GM23248 (cell line): ENCODE measurements around the gene CCM2L. TPM values are rescaled to one million over a fixed set of nuclear protein-coding genes. Genes with fewer than 3 reads are reported as not detected.
A peak's percentile ranks its signal among the peaks of the same experiment; 100 is the strongest.

Source experiments
- DNase-seq: peaks from one replicate; pipeline ENCODE4 v3.0.0-alpha.2; 2015
- H2AFZ ChIP-seq: fragments of 200-600 bp; sonication (generic); 2 replicates; pipeline ENCODE4 v1.6.1; 2016; ENCODE audit warnings: antibody characterized with exemption
- H3F3A ChIP-seq: fragments of 200-600 bp; sonication (generic); 2 replicates; pipeline ENCODE4 v1.6.1; 2016; ENCODE audit warnings: mild to moderate bottlenecking, antibody characterized with exemption, mixed run types; ENCODE audit not compliant: insufficient read depth
- H3K27ac ChIP-seq: fragments of 200-600 bp; sonication (generic); 2 replicates; pipeline ENCODE4 v1.5.1; 2016; ENCODE audit warnings: mild to moderate bottlenecking
- H3K27me3 ChIP-seq: fragments of 200-600 bp; sonication (generic); replicated peaks from 2 replicates; pipeline ENCODE4 v1.6.1; 2016; ENCODE audit warnings: mild to moderate bottlenecking; ENCODE audit not compliant: insufficient read depth
- H3K36me3 ChIP-seq: fragments of 200-600 bp; sonication (generic); 2 replicates; pipeline ENCODE4 v1.6.1; 2016; ENCODE audit warnings: low read depth, mild to moderate bottlenecking
- H3K4me1 ChIP-seq: fragments of 200-600 bp; sonication (generic); 2 replicates; pipeline ENCODE4 v1.6.1; 2016; ENCODE audit warnings: mild to moderate bottlenecking; ENCODE audit not compliant: insufficient read depth
- H3K4me2 ChIP-seq: fragments of 200-600 bp; sonication (generic); one replicate; pipeline ENCODE4 v1.6.1; 2016; ENCODE audit warnings: mild to moderate bottlenecking; ENCODE audit not compliant: unreplicated experiment
- H3K4me3 ChIP-seq: fragments of 200-600 bp; sonication (generic); 2 replicates; pipeline ENCODE4 v1.5.1; 2016; ENCODE audit warnings: mild to moderate bottlenecking
- H3K79me2 ChIP-seq: fragments of 200-600 bp; sonication (generic); 2 replicates; pipeline ENCODE4 v1.6.1; 2016; ENCODE audit warnings: mild to moderate bottlenecking; ENCODE audit not compliant: insufficient read depth
- H3K9ac ChIP-seq: fragments of 200-600 bp; sonication (generic); 2 replicates; pipeline ENCODE4 v1.6.1; 2016; ENCODE audit warnings: mild to moderate bottlenecking
- H3K9me2 ChIP-seq: fragments of 200-600 bp; sonication (generic); 2 replicates; pipeline ENCODE4 v1.6.1; 2016; ENCODE audit warnings: mixed run types, mild to moderate bottlenecking, moderate library complexity; ENCODE audit not compliant: insufficient read depth
- H3K9me3 ChIP-seq: fragments of 200-600 bp; sonication (generic); one replicate; pipeline ENCODE4 v1.6.1; 2017; ENCODE audit warnings: low read depth
- H4K20me1 ChIP-seq: fragments of 200-600 bp; sonication (generic); 2 replicates; pipeline ENCODE4 v1.6.0; 2016; ENCODE audit not compliant: insufficient read depth
- EZH2 ChIP-seq: fragments of 200-600 bp; sonication (generic); IDR thresholded peaks from 2 replicates; pipeline ENCODE4 v1.6.1; 2018; ENCODE audit warnings: antibody characterized with exemption, mild to moderate bottlenecking; ENCODE audit not compliant: insufficient read depth, poor library complexity, severe bottlenecking
- EZH2phosphoT487 ChIP-seq: fragments of 200-600 bp; sonication (generic); IDR thresholded peaks from 2 replicates; pipeline ENCODE4 v1.6.1; 2018; ENCODE audit warnings: antibody characterized with exemption, moderate library complexity, mild to moderate bottlenecking, low read depth; ENCODE audit not compliant: insufficient read depth
- WGBS, 2 experiments: methylation state at CpG; one replicate each; pipeline ENCODE4 v1.1.6; 2015 to 2017; ENCODE audit warnings: low lambda C conversion rate in 2 of 2, low coverage in 1 of 2; ENCODE audit errors: missing lambda C conversion rate in 2 of 2; 5-methylcytosine and 5-hydroxymethylcytosine counted together
- in situ Hi-C: fragments of 300-500 bp; cut with MboI; formaldehyde crosslinking; loops from 2 replicates; pipeline ENCODE4 v1.15.0; 2020
- polyA plus RNA-seq: library from polyadenylated mRNA; unstranded; fragments of >200 nt; fragmentation: Nextera tagmentation; extraction: Ambion mirVana; gene quantifications from 2 replicates; pipeline ENCODE4 v1.2.1, GENCODE V29; 2016
- total RNA-seq: library from RNA; depleted of rRNA; stranded (reverse); fragments of >200 nt; shearing (Covaris generic); gene quantifications from 2 replicates; pipeline ENCODE4 v1.2.3, GENCODE V29; 2014

CCM2L gene
- total and polyA plus RNA-seq, 2 experiments from 2014 or later, result not detected

DNA sequence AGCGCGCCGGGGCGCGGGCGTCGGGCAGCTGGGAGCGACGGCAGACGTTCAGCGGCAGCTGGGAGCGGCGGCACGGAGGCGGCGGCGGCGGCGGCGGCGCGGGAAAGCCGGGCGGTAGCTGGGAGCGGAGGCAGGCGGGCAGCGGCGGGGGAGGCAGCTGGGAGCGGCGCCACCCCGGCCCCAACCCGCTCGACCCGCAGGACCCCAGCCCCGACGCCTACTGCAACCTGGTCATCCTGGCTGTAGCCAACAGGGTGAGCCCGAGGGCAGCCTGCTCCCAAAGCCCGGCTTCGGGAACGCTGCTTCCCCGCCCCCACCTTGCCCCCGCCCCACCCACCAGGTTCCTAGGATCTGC, 8.9 kb downstream of the CCM2L start:
- no peaks in the 10 kb centered on the region for H3K9me3 ChIP-seq
- no peaks in the 10 kb centered on the region for H3K36me3 ChIP-seq
- no peak overlapping the region for H3K9ac ChIP-seq
- H3K4me2 ChIP-seq, result no peak overlapping the region
- no peaks in the 10 kb centered on the region for H3K79me2 ChIP-seq
- no peak overlapping the region for H3K4me3 ChIP-seq
- H3K9me2 ChIP-seq, result no peaks in the 10 kb centered on the region
- in situ Hi-C loops, result no loop called here
- H3K27ac ChIP-seq, result no peak overlapping the region
- no peaks in the 10 kb centered on the region for H3K4me1 ChIP-seq
- H3K27me3 ChIP-seq, result peaks cover 77% of the 10 kb centered on the region
- WGBS, 2 experiments, result 2 to 3% methylated on average over 6 to 40 of the region's 42 CpGs
- H4K20me1 ChIP-seq, result no peaks in the 10 kb centered on the region
- no peak for TF ChIP-seq EZH2phosphoT487
- no peak for TF ChIP-seq EZH2
- no peaks in the 10 kb centered on the region for H3F3A ChIP-seq
- peak; percentile 26 for DNase-seq
- no peak overlapping the region for H2AFZ ChIP-seq

DNA sequence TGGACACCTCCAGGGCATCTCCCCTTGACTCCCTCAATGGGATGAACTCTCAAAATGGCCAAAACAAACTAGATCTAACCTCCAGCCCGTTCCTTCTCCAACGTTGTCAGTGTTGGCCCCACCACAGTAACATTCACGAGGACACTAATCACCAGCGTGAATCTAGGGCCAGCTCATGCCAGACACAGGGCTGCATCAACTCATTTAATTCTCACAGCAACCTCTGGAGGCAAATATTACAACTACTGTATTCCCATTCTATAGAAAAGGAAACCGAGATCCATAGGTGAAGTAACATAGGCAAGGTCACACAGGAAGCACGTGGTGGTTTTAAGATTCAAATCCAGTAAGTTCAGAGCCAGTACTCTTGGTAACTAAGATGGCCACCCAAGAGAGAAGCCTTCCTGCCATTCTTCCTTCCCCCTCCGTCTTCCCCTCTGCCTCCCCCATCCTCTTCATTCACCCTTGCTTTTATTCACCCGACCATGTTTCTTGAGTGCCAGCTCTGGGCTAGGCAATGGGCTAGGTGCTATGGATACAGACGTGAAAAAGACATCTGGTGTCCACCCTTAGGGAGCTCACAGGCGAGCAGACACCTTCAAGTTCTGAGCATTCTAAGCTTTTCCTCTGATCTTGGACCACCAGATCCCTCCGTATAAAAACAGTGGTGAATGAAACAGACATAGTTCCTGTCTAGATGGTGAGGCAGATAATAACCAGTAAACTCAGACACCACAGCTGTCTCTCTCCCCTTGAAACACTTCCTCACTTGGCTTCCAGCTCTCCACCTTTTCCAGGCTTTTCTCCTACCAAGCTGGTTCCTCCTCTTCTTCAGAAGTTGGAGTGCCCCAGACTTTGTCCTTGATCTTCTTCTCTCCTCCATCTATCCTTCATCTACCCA, 9.6 kb downstream of the CCM2L start:
- Histone ChIP-seq H3K27ac (no peak overlapping the region), H3K9ac (no peak overlapping the region), H3K9me2 (no peaks in the 10 kb centered on the region), H3K36me3 (no peaks in the 10 kb centered on the region), H3K9me3 (no peaks in the 10 kb centered on the region), H4K20me1 (no peaks in the 10 kb centered on the region), H3F3A (no peaks in the 10 kb centered on the region), H3K4me2 (no peak overlapping the region), H2AFZ (no peak overlapping the region), H3K4me1 (no peaks in the 10 kb centered on the region), H3K27me3 (peaks cover 84% of the 10 kb centered on the region), H3K4me3 (no peak overlapping the region), H3K79me2 (no peaks in the 10 kb centered on the region)
- peak; percentile 12 for DNase-seq
- 11 to 13% methylated on average over 11 of the region's 11 CpGs for WGBS, 2 experiments
- no peak for TF ChIP-seq EZH2phosphoT487
- peak; percentile 57 for TF ChIP-seq EZH2
- in situ Hi-C loops, result loop anchor here (10.0 kb wide), 1 partner anchor 165 kb away; no protein-coding TSS in a partner anchor

DNA sequence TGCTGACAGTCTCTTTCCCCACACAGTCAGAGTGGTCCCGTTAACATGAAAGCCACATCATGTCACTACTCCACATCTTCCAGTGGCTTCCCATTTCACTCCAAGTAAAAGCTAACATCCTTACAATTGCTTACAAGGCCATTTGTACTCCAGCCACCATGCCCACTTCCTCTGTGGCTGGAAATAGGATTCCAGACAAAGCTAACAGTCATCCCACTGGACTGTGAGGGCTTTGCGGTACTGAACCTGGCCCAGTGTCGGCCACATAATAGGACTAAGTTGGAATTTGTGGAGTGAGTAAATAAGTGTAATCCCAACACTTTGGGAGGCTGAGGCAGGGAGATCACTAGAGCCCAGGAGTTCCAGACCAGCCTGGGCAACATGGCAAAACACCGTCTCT, 10.9 kb downstream of the CCM2L start:
- Histone ChIP-seq H3K4me1 (no peaks in the 10 kb centered on the region), H3K27ac (no peak overlapping the region), H3F3A (no peaks in the 10 kb centered on the region), H3K79me2 (no peaks in the 10 kb centered on the region), H3K4me2 (no peak overlapping the region), H3K27me3 (peaks cover 91% of the 10 kb centered on the region), H3K9me2 (no peaks in the 10 kb centered on the region), H3K4me3 (no peak overlapping the region), H3K36me3 (no peaks in the 10 kb centered on the region), H3K9me3 (no peaks in the 10 kb centered on the region), H3K9ac (no peak overlapping the region), H4K20me1 (no peaks in the 10 kb centered on the region), H2AFZ (no peak overlapping the region)
- DNase-seq, result peak; percentile 22
- no peak for TF ChIP-seq EZH2
- TF ChIP-seq EZH2phosphoT487, result no peak
- 47 to 48% methylated on average over 4 of the region's 4 CpGs for WGBS, 2 experiments
- in situ Hi-C loops, result loop anchor here (10.0 kb wide), 1 partner anchor 166 kb away; no protein-coding TSS in a partner anchor

DNA sequence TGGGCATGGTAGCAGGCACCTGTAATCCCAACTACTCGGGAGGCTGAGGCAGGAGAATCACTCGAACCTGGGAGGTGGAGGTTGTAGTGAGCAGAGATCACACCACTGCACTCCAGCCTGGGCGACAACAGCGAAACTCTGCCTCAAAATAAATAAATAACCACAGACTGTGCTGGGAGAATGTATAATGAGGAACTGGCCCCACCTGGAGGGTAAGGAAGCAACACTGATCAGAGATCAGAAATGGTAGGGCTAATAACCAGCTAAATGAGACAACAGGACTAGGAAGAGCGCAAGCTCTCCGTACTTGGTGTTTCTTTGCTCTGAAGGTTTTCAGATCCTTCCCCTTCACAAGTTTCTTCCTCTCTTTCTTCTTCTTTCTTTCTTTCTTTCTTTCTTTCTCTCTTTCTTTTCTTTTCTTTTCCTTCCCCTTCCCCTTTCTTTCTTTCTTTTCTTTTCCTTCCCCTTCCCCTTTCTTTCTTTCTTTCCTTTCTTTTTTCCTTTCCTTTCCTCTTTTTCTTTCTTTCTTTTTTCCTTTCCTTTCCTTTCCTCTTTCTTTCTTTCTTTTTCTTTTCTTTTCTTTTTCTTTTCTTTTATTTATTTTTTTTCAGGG, 14.6 kb downstream of the CCM2L start:
- 48 to 50% methylated on average over 6 of the region's 6 CpGs for WGBS, 2 experiments
- DNase-seq, result no peak
- H3K27ac ChIP-seq, result no peak overlapping the region
- no peak overlapping the region for H3K9ac ChIP-seq
- peaks cover 75% of the 10 kb centered on the region for H3K27me3 ChIP-seq
- H3K36me3 ChIP-seq, result no peaks in the 10 kb centered on the region
- H3K9me2 ChIP-seq, result no peaks in the 10 kb centered on the region
- no peaks in the 10 kb centered on the region for H3K79me2 ChIP-seq
- no peaks in the 10 kb centered on the region for H3K9me3 ChIP-seq
- no peaks in the 10 kb centered on the region for H4K20me1 ChIP-seq
- no peak overlapping the region for H2AFZ ChIP-seq
- no peak overlapping the region for H3K4me2 ChIP-seq
- no peak overlapping the region for H3K4me3 ChIP-seq
- in situ Hi-C loops, result loop anchor here (10.0 kb wide), 1 partner anchor 170 kb away; no protein-coding TSS in a partner anchor
- TF ChIP-seq EZH2 (no peak), EZH2phosphoT487 (no peak)
- H3F3A ChIP-seq, result no peaks in the 10 kb centered on the region
- H3K4me1 ChIP-seq, result no peaks in the 10 kb centered on the region
